HepG2 (cell line): Measurements from ENCODE around the gene APPBP2. TPM values are rescaled to one million over a fixed set of nuclear protein-coding genes. Genes with fewer than 3 reads are reported as not detected.

Experiments
- ATAC-seq: fragments of 200-7000 bp; cut with Tn5 transposase; 3 replicates; pipeline ENCODE4 v1.9.1; 2020; ENCODE audit warnings: mild to moderate bottlenecking, moderate library complexity
- BruUV-seq: library from RNA; stranded (reverse); fragments of 400-500 nt; replicated peaks from 2 replicates; lab custom pipeline; 2021; lab: Mats Ljungman, UMichigan
- CTCF ChIA-PET: fragments of 300-600 bp; formaldehyde crosslinking; extraction: SDS; loops from one replicate; lab custom pipeline; 2021; ENCODE audit warnings: low total read pairs, inconsistent platforms, low intra/inter-chr PET ratio; lab: Yijun Ruan, JAX
- POLR2A ChIA-PET: fragments of 350-600 bp; sonication (Branson Sonifier 250); formaldehyde crosslinking; loops from one replicate; lab custom pipeline; 2020; ENCODE audit warnings: antibody characterized with exemption, inconsistent platforms; lab: Yijun Ruan, JAX
- DNase-seq: peaks from one replicate; pipeline ENCODE4 v3.0.0-alpha.2; 2015; ENCODE audit warnings: low spot score
- FAIRE-seq: peaks from 3 replicates; lab custom pipeline; 2011; peaks lifted over from hg19 to GRCh38; lab: Jason Lieb, UNC
- H2AFZ ChIP-seq: one replicate; pipeline ENCODE4 v1.6.1; 2011; ENCODE audit warnings: low read length, inconsistent platforms
- H3K27ac ChIP-seq: fragments of 300-600 bp; 3 replicates; pipeline ENCODE4 v1.8.0; 2011; ENCODE audit warnings: mixed run types, mild to moderate bottlenecking, mixed read lengths, low read length, inconsistent platforms; ENCODE audit not compliant: insufficient read depth; ENCODE audit errors: extremely low read length
- H3K27me3 ChIP-seq, 2 experiments: fragments of 200-600 bp in 1 of 2; 2 replicates in 1 of 2; 3 replicates in 1 of 2; pipeline versions ENCODE4 v1.6.0 to v1.8.0; 2011; ENCODE audit warnings: low read length in 2 of 2, mild to moderate bottlenecking in 2 of 2, moderate library complexity in 2 of 2, inconsistent platforms in 1 of 2; ENCODE audit not compliant: insufficient read depth in 2 of 2, control insufficient read depth in 1 of 2
- H3K36me3 ChIP-seq, 2 experiments: fragments of 200-600 bp in 1 of 2; replicated peaks in 1 of 2; 2 replicates in 1 of 2; 3 replicates in 1 of 2; pipeline versions ENCODE4 v1.5.1 to v1.8.0; 2011; ENCODE audit warnings: low read length in 2 of 2, inconsistent platforms in 1 of 2; ENCODE audit not compliant: insufficient read depth in 2 of 2, control insufficient read depth in 1 of 2
- H3K4me1 ChIP-seq: 2 replicates; pipeline ENCODE4 v1.5.1; 2012; ENCODE audit warnings: low read length, inconsistent platforms; ENCODE audit not compliant: insufficient read depth
- H3K4me2 ChIP-seq: 2 replicates; pipeline ENCODE4 v1.6.0; 2011; ENCODE audit warnings: low read depth, low read length, inconsistent platforms
- H3K4me3 ChIP-seq, 3 experiments: fragments of 200-600 bp in 1 of 3; sonication (generic), shearing (Covaris generic) in 1 of 3; replicated peaks in 1 of 3; 2 replicates each; pipeline ENCODE4 v1.5.1; 2011 to 2016; ENCODE audit warnings: low read length in 3 of 3, inconsistent platforms in 2 of 3, low read depth in 2 of 3, mild to moderate bottlenecking in 2 of 3, control low read depth in 1 of 3, mixed read lengths in 1 of 3; ENCODE audit not compliant: insufficient read depth in 1 of 3
- H3K79me2 ChIP-seq: one replicate; pipeline ENCODE4 v1.6.1; 2011; ENCODE audit warnings: low read length, inconsistent platforms; ENCODE audit not compliant: insufficient read depth
- H3K9ac ChIP-seq: 2 replicates; pipeline ENCODE4 v1.6.0; 2011; ENCODE audit warnings: mild to moderate bottlenecking, low read depth, low read length, inconsistent platforms; ENCODE audit not compliant: insufficient read depth
- H3K9me3 ChIP-seq: 2 replicates; pipeline ENCODE4 v1.5.1; 2012; ENCODE audit warnings: mild to moderate bottlenecking, low read length
- H4K20me1 ChIP-seq: 2 replicates; pipeline ENCODE4 v1.6.0; 2011; ENCODE audit warnings: inconsistent platforms, mild to moderate bottlenecking, low read length, moderate library complexity; ENCODE audit not compliant: insufficient read depth
- CEBPG ChIP-seq: IDR thresholded peaks from 2 replicates; pipeline ENCODE4 v1.6.1; 2016
- CENPX ChIP-seq: sonication (generic); formaldehyde crosslinking; IDR thresholded peaks from 2 replicates; pipeline ENCODE4 v1.9.0; 2021; ENCODE audit warnings: mild to moderate bottlenecking, missing genetic modification reagents, moderate library complexity
- LCORL ChIP-seq, 2 experiments: fragments of 450-650 bp in 1 of 2; sonication (generic) in 1 of 2; formaldehyde crosslinking in 1 of 2; IDR thresholded peaks; 2 replicates each; pipeline versions ENCODE4 v1.5.0 to v1.6.1; 2017 to 2020; ENCODE audit warnings: antibody characterized with exemption in 1 of 2, missing genetic modification reagents in 1 of 2
- NFAT5 ChIP-seq: sonication (generic); formaldehyde crosslinking; IDR thresholded peaks from 2 replicates; pipeline ENCODE4 v1.4.0; 2020; ENCODE audit warnings: missing genetic modification reagents
- NFYC ChIP-seq: IDR thresholded peaks from 2 replicates; pipeline ENCODE4 v1.6.1; 2016; ENCODE audit warnings: missing genetic modification reagents, missing compliant biosample characterization
- ZNF224 ChIP-seq: sonication (generic); formaldehyde crosslinking; IDR thresholded peaks from 2 replicates; pipeline ENCODE4 v1.5.0; 2020; ENCODE audit warnings: mild to moderate bottlenecking, missing genetic modification reagents
- WGBS: methylation state at CpG from one replicate; pipeline ENCODE4 v1.1.6; 2017; ENCODE audit warnings: low lambda C conversion rate; 5-methylcytosine and 5-hydroxymethylcytosine counted together
- in situ Hi-C: cut with HindIII; loops from 2 replicates; pipeline ENCODE4 v1.10.0; 2017; ENCODE audit warnings: low pct_unique_long_range_greater_than_20kb; ENCODE audit not compliant: extremely low pct_ligation_motif_present
- intact Hi-C: fragments of 100-400 bp; cut with micrococcal nuclease; formaldehyde crosslinking; loops from one replicate; pipeline ENCODE4 v1.10.0; 2022; ENCODE audit not compliant: unreplicated experiment
- polyA plus RNA-seq, 8 experiments: library from polyadenylated mRNA; depleted of rRNA in 3 of 8; stranded (reverse) in 7 of 8; unstranded in 1 of 8; fragments of >200 nt; fragmentation: Illumina TruSeq in 4 of 8; extraction: Trizol in 4 of 8; gene quantifications; 2 replicates each; pipeline versions ENCODE4 v1.2.1 to v1.2.3, GENCODE V29; 2011 to 2016; ENCODE audit warnings: low read depth in 4 of 8, missing spikeins in 1 of 8, mixed read lengths in 1 of 8; ENCODE audit not compliant: insufficient read depth in 1 of 8
- total RNA-seq, 5 experiments: library from RNA; depleted of rRNA; stranded (reverse); fragments of >200 nt; fragmentation: Illumina TruSeq; extraction: Trizol; gene quantifications; 2 replicates each; pipeline ENCODE4 v1.2.3, GENCODE V29; 2016; ENCODE audit warnings: low read depth in 1 of 5

The APPBP2 gene
- total and polyA plus RNA-seq, 2 of the 13 experiments (the other 11 are each of a cell fraction or from before 2014, with no cell fraction given), result 17.5 to 45.8 TPM

- Histone ChIP-seq H2AFZ (no peak overlapping the region), H4K20me1 (no peaks in the 10 kb centered on the region), H3K4me3 (no peak overlapping the region), H3K36me3 (no peaks in the 10 kb centered on the region), H3K27me3 (no peaks in the 10 kb centered on the region), H3K79me2 (no peaks in the 10 kb centered on the region), H3K9ac (no peak overlapping the region), H3K27ac (no peak overlapping the region), H3K4me1 (peaks cover 29% of the 10 kb centered on the region), H3K4me2 (no peak overlapping the region), H3K9me3 (peaks cover 12% of the 10 kb centered on the region; the same call in 1 of the 2 replicates)
- DNase-seq, result no peak
- no peak for ATAC-seq
- 47% methylated on average over 5 of the region's 5 CpGs for WGBS
- TF ChIP-seq CEBPG (CRISPR knock-in tag) (no peak), NFAT5 (no peak), CENPX (CRISPR knock-in tag) (no peak), LCORL (IDR thresholded peaks at IDR 0.05) (no peak), LCORL (CRISPR knock-in tag; IDR thresholded peaks at IDR 0.05) (no peak), ZNF224 (no peak), NFYC (CRISPR knock-in tag) (no peak)
- no TSS peak for BruUV-seq
- in situ Hi-C loops (loop anchor here (10.0 kb wide), 1 partner anchor 272 kb away; no protein-coding TSS in a partner anchor), intact Hi-C loops (loop anchor here (1.0 to 10.0 kb wide), 5 partner anchors 16 to 293 kb away; no protein-coding TSS in a partner anchor)
- CTCF ChIA-PET, result interaction anchor here (1.2 to 2.4 kb wide), 4 partner anchors 16 to 294 kb away, joined by 5 to 28 read pairs (median 10); no protein-coding TSS in a partner anchor
- POLR2A ChIA-PET, result no interaction called here
- FAIRE-seq, result no peak
These were observed 89.4 kb downstream of the APPBP2 start for GRCh38 chr17:60436676-60437075.
